Trophoblast cell (in vitro differentiated cells and primary cell): ENCODE measurements around the gene DNM3.

ENCODE experiments used
- DNase-seq, 2 donors: peaks; one replicate each; pipeline ENCODE4 v3.0.0-alpha.2; 2016
- H2AFZ ChIP-seq: 2 replicates; pipeline ENCODE4 v1.6.1; 2013; ENCODE audit warnings: low read length, moderate library complexity, mild to moderate bottlenecking; ENCODE audit not compliant: insufficient read depth, poor library complexity
- H2AK5ac ChIP-seq: 2 replicates; pipeline ENCODE4 v1.6.1; 2013; ENCODE audit warnings: mild to moderate bottlenecking, low read length
- H2BK120ac ChIP-seq: 2 replicates; pipeline ENCODE4 v1.6.1; 2013; ENCODE audit warnings: low read length, mild to moderate bottlenecking, moderate library complexity; ENCODE audit not compliant: insufficient read depth, poor library complexity
- H2BK12ac ChIP-seq: 2 replicates; pipeline ENCODE4 v1.6.1; 2013; ENCODE audit warnings: mild to moderate bottlenecking, low read length, moderate library complexity
- H2BK5ac ChIP-seq: 2 replicates; pipeline ENCODE4 v1.6.1; 2013; ENCODE audit warnings: low read length, low read depth, moderate library complexity, mild to moderate bottlenecking; ENCODE audit not compliant: poor library complexity
- H3K14ac ChIP-seq: 2 replicates; pipeline ENCODE4 v1.6.1; 2013; ENCODE audit warnings: mild to moderate bottlenecking, low read length
- H3K18ac ChIP-seq: 2 replicates; pipeline ENCODE4 v1.6.1; 2013; ENCODE audit warnings: mild to moderate bottlenecking, low read length
- H3K23ac ChIP-seq: 2 replicates; pipeline ENCODE4 v1.6.1; 2013; ENCODE audit warnings: low read length
- H3K27ac ChIP-seq: 2 replicates; pipeline ENCODE4 v1.5.1; 2013; ENCODE audit warnings: low read depth, mild to moderate bottlenecking, inconsistent platforms, low read length, moderate library complexity
- H3K27me3 ChIP-seq: 2 replicates; pipeline ENCODE4 v1.6.1; 2013; ENCODE audit warnings: inconsistent platforms, mild to moderate bottlenecking, low read length, moderate library complexity; ENCODE audit not compliant: insufficient read depth
- H3K36me3 ChIP-seq, 2 experiments: 1 replicate in 1 of 2; 2 replicates in 1 of 2; pipeline ENCODE4 v1.6.1; 2013; ENCODE audit warnings: low read length in 2 of 2, mild to moderate bottlenecking in 2 of 2, moderate library complexity in 1 of 2; ENCODE audit not compliant: insufficient read depth in 2 of 2, control insufficient read depth in 1 of 2
- H3K4ac ChIP-seq: 2 replicates; pipeline ENCODE4 v1.6.1; 2013; ENCODE audit warnings: low read depth, mild to moderate bottlenecking, low read length, moderate library complexity
- H3K4me1 ChIP-seq, 2 experiments: 1 replicate in 1 of 2; 2 replicates in 1 of 2; pipeline ENCODE4 v1.6.1; 2013; ENCODE audit warnings: low read length in 2 of 2, mild to moderate bottlenecking in 2 of 2, moderate library complexity in 1 of 2; ENCODE audit not compliant: insufficient read depth in 2 of 2, control insufficient read depth in 1 of 2
- H3K4me2 ChIP-seq: 2 replicates; pipeline ENCODE4 v1.6.1; 2013; ENCODE audit warnings: inconsistent platforms, mild to moderate bottlenecking, low read length, moderate library complexity
- H3K4me3 ChIP-seq: 2 replicates; pipeline ENCODE4 v1.5.1; 2013; ENCODE audit warnings: mild to moderate bottlenecking, low read depth, low read length, inconsistent platforms
- H3K79me1 ChIP-seq: one replicate; pipeline ENCODE4 v1.6.1; 2013; ENCODE audit warnings: low read length
- H3K79me2 ChIP-seq: 2 replicates; pipeline ENCODE4 v1.6.1; 2013; ENCODE audit warnings: low read length, mild to moderate bottlenecking; ENCODE audit not compliant: control insufficient read depth, insufficient read depth, poor library complexity
- H3K9ac ChIP-seq: 2 replicates; pipeline ENCODE4 v1.6.1; 2013; ENCODE audit warnings: mild to moderate bottlenecking, low read length
- H3K9me3 ChIP-seq: 2 replicates; pipeline ENCODE4 v1.6.1; 2013; ENCODE audit warnings: low read depth, mild to moderate bottlenecking, control low read depth, inconsistent platforms, low read length; ENCODE audit not compliant: insufficient read depth
- H4K12ac ChIP-seq: 2 replicates; pipeline ENCODE4 v1.6.1; 2013; ENCODE audit warnings: low read depth, mild to moderate bottlenecking, low read length, moderate library complexity
- H4K8ac ChIP-seq: 2 replicates; pipeline ENCODE4 v1.6.1; 2013; ENCODE audit warnings: low read depth, mild to moderate bottlenecking, low read length, moderate library complexity
- H4K91ac ChIP-seq: one replicate; pipeline ENCODE4 v1.6.1; 2013; ENCODE audit warnings: low read depth, mild to moderate bottlenecking, low read length, moderate library complexity
- WGBS: extraction: QIAGEN DNeasy Blood & Tissue Kit; methylation state at CpG from one replicate; pipeline ENCODE4 v1.1.7; 2013; ENCODE audit warnings: missing lambda C conversion rate; ENCODE audit not compliant: insufficient read length, insufficient coverage; ENCODE audit errors: extremely low coverage; 5-methylcytosine and 5-hydroxymethylcytosine counted together

Gene DNM3

GRCh38 chr1:172004671-172005070 lies 163.4 kb downstream of the DNM3 start:
- Histone ChIP-seq H2BK120ac (no peak overlapping the region), H3K23ac (no peak overlapping the region), H2AFZ (no peak overlapping the region), H3K4me3 (no peak overlapping the region), H3K4me1 (peaks cover 1 to 10% of the 10 kb centered on the region in 2 experiments), H4K91ac (no peak overlapping the region), H3K9ac (no peak overlapping the region), H4K8ac (no peak overlapping the region), H3K18ac (no peak overlapping the region), H2BK12ac (no peak overlapping the region), H2BK5ac (no peak overlapping the region), H3K36me3 (no peaks in the 10 kb centered on the region), H3K79me2 (no peaks in the 10 kb centered on the region), H3K27me3 (no peaks in the 10 kb centered on the region), H4K12ac (no peak overlapping the region), H3K79me1 (no peaks in the 10 kb centered on the region), H3K27ac (no peak overlapping the region), H3K4ac (no peak overlapping the region), H3K9me3 (no peaks in the 10 kb centered on the region), H3K4me2 (no peak overlapping the region), H2AK5ac (no peak overlapping the region), H3K14ac (no peak overlapping the region)
- no peak for DNase-seq

- Histone ChIP-seq H3K9me3 (no peaks in the 10 kb centered on the region), H2BK12ac (no peak overlapping the region), H3K23ac (no peak overlapping the region), H3K9ac (no peak overlapping the region), H4K91ac (no peak overlapping the region), H3K27ac (peak overlapping the region; percentile 34), H3K4ac (no peak overlapping the region), H3K79me2 (no peaks in the 10 kb centered on the region), H3K4me2 (no peak overlapping the region), H2AFZ (no peak overlapping the region), H3K4me1 (peaks cover 0 to 5% of the 10 kb centered on the region in 2 experiments), H2BK5ac (no peak overlapping the region), H3K36me3 (no peaks in the 10 kb centered on the region), H3K27me3 (no peaks in the 10 kb centered on the region), H2BK120ac (no peak overlapping the region), H3K18ac (no peak overlapping the region), H2AK5ac (no peak overlapping the region), H4K12ac (no peak overlapping the region), H3K79me1 (no peaks in the 10 kb centered on the region), H3K14ac (no peak overlapping the region), H4K8ac (no peak overlapping the region), H3K4me3 (no peak overlapping the region)
- DNase-seq = peak; percentile 20 to 30
- WGBS = no CpG with 5 or more reads among the region's 1 CpG
Observed at GRCh38 chr1:172005856-172006255, 164.6 kb downstream of the DNM3 start.

GRCh38 chr1:172006660-172007059 lies 165.4 kb downstream of the DNM3 start:
- Histone ChIP-seq H2AK5ac (no peak overlapping the region), H3K4me1 (peaks cover 0 to 5% of the 10 kb centered on the region in 2 experiments), H3K27ac (no peak overlapping the region), H4K8ac (no peak overlapping the region), H3K4me2 (no peak overlapping the region), H3K14ac (no peak overlapping the region), H3K23ac (no peak overlapping the region), H3K18ac (no peak overlapping the region), H2BK120ac (no peak overlapping the region), H2BK5ac (no peak overlapping the region), H2BK12ac (no peak overlapping the region), H3K9ac (no peak overlapping the region), H2AFZ (no peak overlapping the region), H3K79me1 (no peaks in the 10 kb centered on the region), H4K12ac (no peak overlapping the region), H3K4me3 (no peak overlapping the region), H3K4ac (no peak overlapping the region), H3K9me3 (no peaks in the 10 kb centered on the region), H3K27me3 (no peaks in the 10 kb centered on the region), H3K79me2 (no peaks in the 10 kb centered on the region), H3K36me3 (no peaks in the 10 kb centered on the region), H4K91ac (no peak overlapping the region)
- no peak for DNase-seq

- H4K12ac ChIP-seq = no peak overlapping the region
- no peak overlapping the region for H2BK12ac ChIP-seq
- no peak overlapping the region for H2AFZ ChIP-seq
- H3K23ac ChIP-seq = no peak overlapping the region
- no peak for DNase-seq
- H2BK5ac ChIP-seq = no peak overlapping the region
- H3K18ac ChIP-seq = no peak overlapping the region
- no peak overlapping the region for H3K27ac ChIP-seq
- 100% methylated on average over 1 of the region's 1 CpG for WGBS
- H3K4me2 ChIP-seq = no peak overlapping the region
- no peak overlapping the region for H3K14ac ChIP-seq
- H2AK5ac ChIP-seq = no peak overlapping the region
- H3K27me3 ChIP-seq = no peaks in the 10 kb centered on the region
- H3K79me1 ChIP-seq = no peaks in the 10 kb centered on the region
- H3K4me1 ChIP-seq = no peaks in the 10 kb centered on the region
- H4K8ac ChIP-seq = no peak overlapping the region
- H3K9ac ChIP-seq = no peak overlapping the region
- H3K4me3 ChIP-seq = no peak overlapping the region
- H4K91ac ChIP-seq = no peak overlapping the region
- no peak overlapping the region for H2BK120ac ChIP-seq
- H3K4ac ChIP-seq = no peak overlapping the region
- no peaks in the 10 kb centered on the region for H3K79me2 ChIP-seq
- H3K9me3 ChIP-seq = no peaks in the 10 kb centered on the region
- H3K36me3 ChIP-seq = no peaks in the 10 kb centered on the region
Observed at GRCh38 chr1:172018727-172019311, 177.5 kb downstream of the DNM3 start.
